Astrocyte of the cerebellum (primary cell): ENCODE measurements around the gene NXF2.
A peak's percentile ranks its signal among the peaks of the same experiment; 100 is the strongest.
"Not testable (repeated sequence)": the region's sequence is repeated elsewhere in the genome, so short reads cannot be mapped to it uniquely, and the experiment has no call there.

Source experiments
- DNase-seq: peaks from one replicate; pipeline ENCODE4 v3.0.0-alpha.2; 2011; ENCODE audit warnings: low read depth
- H3K4me3 ChIP-seq: 2 replicates; pipeline ENCODE4 v1.5.1; 2011; ENCODE audit warnings: mild to moderate bottlenecking, low read depth, low read length, moderate library complexity
- in situ Hi-C: cut with HindIII; loops from 2 replicates; pipeline ENCODE4 v1.10.0; 2017; ENCODE audit warnings: low sequenced_read_pairs
- TF ChIP-seq, protein P1 (sequence below): IDR thresholded peaks from 2 replicates; pipeline ENCODE4 v1.5.1; 2012; ENCODE audit warnings: low read length, low read depth, moderate library complexity, mild to moderate bottlenecking; ENCODE audit errors: missing control alignments

NXF2 gene, protein sequence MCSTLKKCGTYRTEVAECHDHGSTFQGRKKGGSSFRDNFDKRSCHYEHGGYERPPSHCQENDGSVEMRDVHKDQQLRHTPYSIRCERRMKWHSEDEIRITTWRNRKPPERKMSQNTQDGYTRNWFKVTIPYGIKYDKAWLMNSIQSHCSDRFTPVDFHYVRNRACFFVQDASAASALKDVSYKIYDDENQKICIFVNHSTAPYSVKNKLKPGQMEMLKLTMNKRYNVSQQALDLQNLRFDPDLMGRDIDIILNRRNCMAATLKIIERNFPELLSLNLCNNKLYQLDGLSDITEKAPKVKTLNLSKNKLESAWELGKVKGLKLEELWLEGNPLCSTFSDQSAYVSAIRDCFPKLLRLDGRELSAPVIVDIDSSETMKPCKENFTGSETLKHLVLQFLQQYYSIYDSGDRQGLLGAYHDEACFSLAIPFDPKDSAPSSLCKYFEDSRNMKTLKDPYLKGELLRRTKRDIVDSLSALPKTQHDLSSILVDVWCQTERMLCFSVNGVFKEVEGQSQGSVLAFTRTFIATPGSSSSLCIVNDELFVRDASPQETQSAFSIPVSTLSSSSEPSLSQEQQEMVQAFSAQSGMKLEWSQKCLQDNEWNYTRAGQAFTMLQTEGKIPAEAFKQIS

DNA sequence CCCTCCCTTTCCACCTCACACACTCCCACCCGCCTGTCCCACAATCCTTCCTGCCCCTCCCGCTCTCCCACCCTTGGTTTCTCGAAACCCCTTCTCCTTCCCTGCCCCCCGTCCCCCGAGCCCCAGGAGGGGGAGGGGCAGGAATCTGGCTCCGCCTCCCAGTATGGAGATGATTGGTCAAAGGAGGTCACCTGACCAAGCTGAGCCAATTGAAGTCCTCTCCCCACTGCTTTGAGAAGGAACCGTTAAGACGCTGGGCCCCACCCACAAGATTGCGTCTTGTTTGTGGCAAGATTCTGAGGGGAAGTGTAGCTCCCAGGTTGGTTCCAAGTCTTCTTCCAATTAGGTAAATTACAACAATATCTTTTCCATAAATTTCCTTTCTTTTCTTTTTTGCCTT is at the start of gene NXF2:
Gene NXF2, plus strand, starts transcription at position 275 of the 400 bp plus-strand sequence. CDS start 59,912 bp downstream, outside the sequence.
- H3K4me3 ChIP-seq, in situ Hi-C loops, DNase-seq: not testable (repeated sequence)

DNA sequence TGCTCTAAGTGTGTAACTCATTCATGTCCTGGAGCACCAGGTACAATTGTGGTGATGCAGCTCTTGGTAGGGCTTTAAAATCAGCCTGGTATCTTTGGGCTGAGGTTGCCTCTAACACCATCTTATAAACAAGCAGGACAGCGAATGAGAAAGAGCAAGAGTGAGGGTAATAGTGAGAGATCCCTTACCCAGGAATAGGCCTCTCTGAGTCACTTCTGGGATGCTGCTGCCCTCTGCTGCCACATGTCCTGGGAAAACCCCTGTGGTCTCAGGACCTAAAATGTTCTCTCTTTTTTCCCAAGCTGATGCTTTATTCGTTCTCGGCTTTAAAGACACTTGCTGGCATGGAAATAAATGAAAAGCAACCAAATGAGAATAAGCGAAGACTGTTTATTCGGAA is 39.0 kb upstream of the NXF2 start:
- in situ Hi-C loops, H3K4me3 ChIP-seq, DNase-seq: not testable (repeated sequence)

DNA sequence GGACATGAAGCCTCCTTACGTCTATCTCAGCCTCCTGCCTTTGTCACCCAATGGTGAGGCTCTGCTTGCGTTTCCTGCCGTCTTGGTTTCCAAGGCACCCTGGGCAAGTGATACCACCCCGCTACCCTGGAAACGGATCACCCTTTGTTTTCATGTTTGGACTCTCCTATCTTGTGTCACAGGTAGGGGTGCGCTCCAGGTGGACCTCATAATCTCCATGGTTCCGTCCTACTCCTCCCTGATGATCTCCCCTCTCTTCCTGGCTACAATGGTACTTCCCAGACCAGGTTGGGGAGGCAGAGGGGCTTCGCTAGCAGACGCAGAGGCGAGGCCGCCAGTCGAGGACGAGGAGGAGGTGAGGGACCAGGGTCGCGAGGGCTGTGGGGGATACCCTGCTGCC is 32.0 kb upstream of the NXF2 start, which contains the start of gene TCP11X1:
Gene TCP11X1, plus strand, starts transcription at position 316 of the 400 bp plus-strand sequence.
- DNase-seq, in situ Hi-C loops, H3K4me3 ChIP-seq: not testable (repeated sequence)

DNA sequence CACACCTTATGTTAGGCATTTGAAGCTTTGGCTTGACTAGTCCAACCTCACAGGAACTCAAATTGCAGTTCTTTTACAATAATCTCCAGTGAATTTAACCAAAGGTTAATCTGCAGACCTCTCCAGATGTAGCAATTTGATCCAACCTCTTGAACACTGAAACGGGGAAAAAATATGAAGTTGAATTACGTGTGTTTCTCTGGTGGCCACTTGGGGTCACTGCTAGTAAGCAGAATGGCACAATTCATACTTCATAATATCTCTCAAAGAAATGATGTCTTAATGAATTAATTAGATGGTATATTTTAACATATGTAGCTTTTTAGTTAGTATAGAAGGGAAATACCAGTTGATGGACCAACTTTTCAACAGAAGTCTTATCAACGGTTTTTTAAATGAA is 30.5 kb upstream of the NXF2 start:
- in situ Hi-C loops, DNase-seq, H3K4me3 ChIP-seq: not testable (repeated sequence)

DNA sequence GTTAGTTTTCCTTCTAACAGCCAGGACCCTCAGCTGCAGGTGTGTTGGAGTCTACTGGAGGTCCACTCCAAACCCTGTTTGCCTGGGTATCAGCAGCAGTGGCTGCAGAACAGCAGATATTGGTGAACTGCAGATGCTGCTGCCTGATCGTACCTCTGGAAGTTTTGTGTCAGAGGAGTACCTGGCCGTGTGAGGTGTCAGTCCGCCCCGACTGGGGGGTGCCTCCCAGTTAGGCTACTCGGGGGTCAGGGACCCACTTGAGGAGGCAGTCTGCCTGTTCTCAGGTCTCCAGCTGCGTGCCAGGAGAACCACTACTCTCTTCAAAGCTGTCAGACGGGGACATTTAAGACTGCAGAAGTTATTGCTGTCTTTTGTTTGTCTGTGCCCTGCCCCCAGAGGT is 11.3 kb upstream of the NXF2 start:
- in situ Hi-C loops, H3K4me3 ChIP-seq: not testable (repeated sequence)

DNA sequence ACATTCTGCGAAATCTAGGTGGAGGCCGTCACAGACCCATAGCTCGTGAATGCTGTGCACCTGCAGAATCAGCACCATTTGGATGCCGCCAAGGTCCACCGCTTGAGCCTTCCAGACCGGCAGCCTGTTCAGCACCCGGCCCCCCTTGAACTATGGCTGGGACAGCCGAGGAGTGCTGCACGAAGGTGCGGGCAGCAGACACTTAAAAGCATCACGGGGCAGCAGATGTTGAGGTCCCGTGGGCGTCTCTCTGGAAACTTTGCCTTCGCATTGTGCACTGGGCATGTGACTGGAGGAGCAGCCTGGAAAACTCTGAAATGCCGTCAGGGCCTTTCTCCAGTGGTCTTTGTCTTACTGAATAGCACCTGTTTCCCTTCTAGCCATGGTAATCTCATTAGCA is 6.7 kb upstream of the NXF2 start:
- H3K4me3 ChIP-seq, in situ Hi-C loops, DNase-seq: not testable (repeated sequence)

More for the DNA sequence above, 11.3 kb upstream of the NXF2 start:
- DNase-seq = not testable (repeated sequence)

DNA sequence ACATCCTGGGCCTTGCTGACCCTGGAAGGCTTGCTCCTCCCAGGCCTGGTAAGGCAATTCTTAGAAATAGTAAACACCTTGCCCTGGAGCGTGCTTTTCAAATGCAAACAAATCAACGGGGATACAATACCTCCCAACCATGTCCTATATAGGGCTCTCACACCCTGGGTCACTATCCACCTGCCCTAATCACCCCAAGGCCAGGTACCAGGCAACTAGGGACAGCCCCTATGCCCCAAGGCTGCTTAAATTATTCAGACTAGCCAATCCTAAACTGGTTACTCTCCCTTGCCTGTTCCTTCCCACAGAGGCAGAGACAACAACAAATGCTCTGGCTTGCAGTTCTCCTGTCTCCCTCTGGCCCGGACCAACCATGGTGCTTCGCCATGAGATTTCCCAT is 25.3 kb downstream of the NXF2 start:
- H3K4me3 ChIP-seq, in situ Hi-C loops, DNase-seq: not testable (repeated sequence)

DNA sequence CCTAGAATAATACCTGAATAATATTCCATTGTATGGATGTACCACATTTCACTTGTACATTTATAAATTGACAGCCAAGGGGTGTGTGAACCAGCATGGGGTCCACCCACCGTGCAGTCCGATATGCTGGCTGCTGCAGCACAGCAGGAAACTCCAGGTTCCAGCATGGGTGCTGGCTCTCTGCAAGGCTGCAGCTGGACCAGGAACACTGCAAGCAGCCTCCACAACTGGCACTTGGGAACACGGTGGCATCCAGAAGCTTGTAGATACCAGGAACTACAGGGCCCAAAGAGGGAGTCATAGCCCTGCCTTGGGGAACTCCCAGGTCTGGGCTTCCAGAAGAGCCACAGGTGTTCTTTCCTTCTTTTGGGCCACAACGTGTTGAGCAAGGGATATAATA is 91.2 kb downstream of the NXF2 start:
- TF ChIP-seq, protein P1, sequence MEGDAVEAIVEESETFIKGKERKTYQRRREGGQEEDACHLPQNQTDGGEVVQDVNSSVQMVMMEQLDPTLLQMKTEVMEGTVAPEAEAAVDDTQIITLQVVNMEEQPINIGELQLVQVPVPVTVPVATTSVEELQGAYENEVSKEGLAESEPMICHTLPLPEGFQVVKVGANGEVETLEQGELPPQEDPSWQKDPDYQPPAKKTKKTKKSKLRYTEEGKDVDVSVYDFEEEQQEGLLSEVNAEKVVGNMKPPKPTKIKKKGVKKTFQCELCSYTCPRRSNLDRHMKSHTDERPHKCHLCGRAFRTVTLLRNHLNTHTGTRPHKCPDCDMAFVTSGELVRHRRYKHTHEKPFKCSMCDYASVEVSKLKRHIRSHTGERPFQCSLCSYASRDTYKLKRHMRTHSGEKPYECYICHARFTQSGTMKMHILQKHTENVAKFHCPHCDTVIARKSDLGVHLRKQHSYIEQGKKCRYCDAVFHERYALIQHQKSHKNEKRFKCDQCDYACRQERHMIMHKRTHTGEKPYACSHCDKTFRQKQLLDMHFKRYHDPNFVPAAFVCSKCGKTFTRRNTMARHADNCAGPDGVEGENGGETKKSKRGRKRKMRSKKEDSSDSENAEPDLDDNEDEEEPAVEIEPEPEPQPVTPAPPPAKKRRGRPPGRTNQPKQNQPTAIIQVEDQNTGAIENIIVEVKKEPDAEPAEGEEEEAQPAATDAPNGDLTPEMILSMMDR = no peak
- no peak overlapping the region for H3K4me3 ChIP-seq
- no peak for DNase-seq
- in situ Hi-C loops = no loop called here

DNA sequence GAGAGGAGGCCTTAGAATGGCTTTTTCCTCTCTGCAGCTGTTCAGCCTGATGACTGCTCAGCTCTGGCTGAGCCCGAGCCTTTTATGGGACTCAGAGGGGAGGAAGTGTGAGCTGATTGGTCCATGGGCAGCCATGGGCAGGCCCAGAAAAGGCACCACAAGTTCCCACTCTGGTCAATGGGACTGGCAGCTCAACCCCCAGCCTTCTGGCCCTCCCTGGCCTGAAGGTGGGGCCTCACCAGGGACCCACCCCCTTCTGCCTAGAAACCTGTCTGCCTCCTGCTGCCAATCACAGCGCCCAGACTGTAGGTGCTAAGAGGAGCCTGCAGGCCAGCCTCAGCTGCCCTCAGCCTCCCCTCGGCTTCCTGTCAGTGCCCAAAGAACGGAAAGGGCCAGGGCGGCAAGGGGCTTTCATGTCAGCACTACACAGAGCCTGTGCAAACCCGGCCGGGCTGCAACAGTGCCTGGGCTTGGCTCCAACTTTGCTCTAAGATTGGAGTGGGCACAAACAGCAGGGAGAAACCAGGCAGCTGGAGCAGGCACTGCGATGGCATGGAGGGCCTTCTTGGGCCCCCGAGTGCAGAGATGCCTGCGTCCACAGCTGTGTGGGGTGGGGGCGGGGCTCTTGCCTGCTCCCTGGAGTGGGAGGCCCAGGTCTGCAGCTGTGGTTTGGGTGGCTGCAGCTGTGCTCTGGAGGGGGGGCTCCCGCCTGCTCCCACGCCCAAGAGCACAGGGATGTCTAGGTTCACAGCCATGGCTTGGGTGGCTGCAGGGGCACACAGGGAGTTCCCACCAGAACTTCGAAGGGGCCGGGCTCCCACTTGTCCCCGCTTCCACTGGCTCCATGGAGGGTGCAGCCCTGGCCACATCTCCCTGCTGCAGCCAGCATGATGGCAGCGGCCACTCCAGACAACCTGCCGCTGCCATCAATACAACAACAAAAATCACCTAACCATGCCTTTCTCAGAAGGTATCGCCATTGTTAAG is 92.6 kb downstream of the NXF2 start:
- in situ Hi-C loops = no loop called here
- TF ChIP-seq, protein P1 = no peak
- H3K4me3 ChIP-seq = no peak overlapping the region
- DNase-seq = no peak

DNA sequence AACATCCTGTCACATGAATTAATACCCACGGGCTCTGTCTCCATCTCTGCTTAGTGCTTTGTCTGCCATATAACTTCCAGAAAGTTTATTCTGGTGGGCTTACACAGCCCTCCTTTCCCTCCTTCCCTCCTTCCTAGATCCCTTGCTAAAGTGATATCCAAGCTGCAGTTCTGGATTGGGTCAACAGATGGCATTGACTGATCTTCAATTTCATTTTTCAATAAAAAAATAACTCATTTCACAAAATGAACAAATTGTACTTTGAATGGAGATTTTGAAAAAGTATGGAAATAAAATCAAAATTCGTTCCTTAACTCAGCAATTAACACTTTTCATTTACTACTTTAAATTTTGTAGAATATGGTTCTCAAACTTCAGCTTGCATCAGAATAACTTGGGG is 94.9 kb downstream of the NXF2 start:
- DNase-seq = no peak
- H3K4me3 ChIP-seq = no peak overlapping the region
- TF ChIP-seq, protein P1 = peak; percentile 21
- in situ Hi-C loops = no loop called here
